Mesenchymal stem cell (in vitro differentiated cells and primary cell): Measurements from ENCODE around the gene PSME3IP1.
"Not testable (repeated sequence)": the region's sequence is repeated elsewhere in the genome, so short reads cannot be mapped to it uniquely, and the experiment has no call there.

Source experiments
- DNase-seq: peaks from one replicate; pipeline ENCODE4 v3.0.0-alpha.2; 2013
- H2AFZ ChIP-seq: one replicate; pipeline ENCODE4 v1.6.1; 2013; ENCODE audit warnings: low read depth, mild to moderate bottlenecking, control low read depth, inconsistent platforms, low read length, moderate library complexity
- H2AK5ac ChIP-seq: 2 replicates; pipeline ENCODE4 v1.6.1; 2013; ENCODE audit warnings: low read length, moderate library complexity, mild to moderate bottlenecking, inconsistent platforms; ENCODE audit not compliant: severe bottlenecking
- H2BK120ac ChIP-seq: one replicate; pipeline ENCODE4 v1.6.1; 2013; ENCODE audit warnings: low read depth, mild to moderate bottlenecking, inconsistent platforms, low read length, moderate library complexity
- H2BK12ac ChIP-seq, 2 experiments: one replicate each; pipeline ENCODE4 v1.6.1; 2013; ENCODE audit warnings: inconsistent platforms in 2 of 2, low read length in 2 of 2, mild to moderate bottlenecking in 2 of 2, moderate library complexity in 2 of 2, control low read depth in 1 of 2
- H2BK15ac ChIP-seq: one replicate; pipeline ENCODE4 v1.6.1; 2013; ENCODE audit warnings: mild to moderate bottlenecking, low read depth, inconsistent platforms; ENCODE audit not compliant: poor library complexity, severe bottlenecking
- H2BK5ac ChIP-seq: 2 replicates; pipeline ENCODE4 v1.6.1; 2013; ENCODE audit warnings: low read depth, mild to moderate bottlenecking, low read length, control low read depth, inconsistent platforms; ENCODE audit not compliant: poor library complexity, severe bottlenecking
- H3K14ac ChIP-seq, 2 experiments: one replicate each; pipeline ENCODE4 v1.6.1; 2013; ENCODE audit warnings: inconsistent platforms in 2 of 2, low read length in 2 of 2, control low read depth in 1 of 2, mild to moderate bottlenecking in 1 of 2, moderate library complexity in 1 of 2
- H3K18ac ChIP-seq, 2 experiments: one replicate each; pipeline ENCODE4 v1.6.1; 2013; ENCODE audit warnings: inconsistent platforms in 2 of 2, low read length in 2 of 2, control low read depth in 1 of 2, low read depth in 1 of 2, mild to moderate bottlenecking in 1 of 2
- H3K23ac ChIP-seq, 2 experiments: one replicate each; pipeline ENCODE4 v1.6.1; 2013; ENCODE audit warnings: inconsistent platforms in 2 of 2, low read length in 2 of 2, mild to moderate bottlenecking in 2 of 2, moderate library complexity in 2 of 2, control low read depth in 1 of 2
- H3K27ac ChIP-seq: 2 replicates; pipeline ENCODE4 v1.5.1; 2013; ENCODE audit warnings: mild to moderate bottlenecking, moderate library complexity, low read length, control low read depth, inconsistent platforms; ENCODE audit not compliant: poor library complexity, severe bottlenecking
- H3K27me3 ChIP-seq, 2 experiments: 2 replicates each; pipeline versions ENCODE4 v1.6.1 to v1.7.0; 2013; ENCODE audit warnings: low read length in 2 of 2, mild to moderate bottlenecking in 2 of 2, moderate library complexity in 2 of 2, control low read depth in 1 of 2, inconsistent platforms in 1 of 2; ENCODE audit not compliant: control insufficient read depth in 1 of 2, insufficient read depth in 1 of 2
- H3K36me3 ChIP-seq, 2 experiments: 2 replicates each; pipeline versions ENCODE4 v1.6.1 to v1.7.0; 2013; ENCODE audit warnings: low read length in 2 of 2, control low read depth in 1 of 2, inconsistent platforms in 1 of 2, low read depth in 1 of 2, mild to moderate bottlenecking in 1 of 2; ENCODE audit not compliant: insufficient read depth in 2 of 2, control insufficient read depth in 1 of 2
- H3K4ac ChIP-seq, 2 experiments: one replicate each; pipeline ENCODE4 v1.6.1; 2013; ENCODE audit warnings: inconsistent platforms in 2 of 2, low read length in 2 of 2, mild to moderate bottlenecking in 2 of 2, moderate library complexity in 2 of 2, control low read depth in 1 of 2, low read depth in 1 of 2
- H3K4me1 ChIP-seq: 2 replicates; pipeline ENCODE4 v1.6.1; 2013; ENCODE audit warnings: low read depth, low read length, control low read depth; ENCODE audit not compliant: control insufficient read depth, insufficient read depth
- H3K4me2 ChIP-seq: 2 replicates; pipeline ENCODE4 v1.6.1; 2013; ENCODE audit warnings: low read length, mild to moderate bottlenecking, inconsistent platforms; ENCODE audit not compliant: poor library complexity, severe bottlenecking
- H3K4me3 ChIP-seq, 2 experiments: 2 replicates each; pipeline versions ENCODE4 v1.5.1 to v1.7.0; 2013; ENCODE audit warnings: low read length in 2 of 2, mild to moderate bottlenecking in 2 of 2, control low read depth in 1 of 2, low read depth in 1 of 2; ENCODE audit not compliant: insufficient read depth in 1 of 2
- H3K79me1 ChIP-seq: replicated peaks from 2 replicates; pipeline ENCODE4 v1.6.1; 2013; ENCODE audit warnings: mild to moderate bottlenecking, control low read depth, low read length, inconsistent platforms; ENCODE audit not compliant: poor library complexity, severe bottlenecking
- H3K9ac ChIP-seq: 2 replicates; pipeline ENCODE4 v1.7.0; 2013; ENCODE audit warnings: mild to moderate bottlenecking, low read length, moderate library complexity
- H3K9me3 ChIP-seq: 2 replicates; pipeline ENCODE4 v1.7.0; 2013; ENCODE audit warnings: mild to moderate bottlenecking, low read length; ENCODE audit not compliant: control insufficient read depth
- H4K8ac ChIP-seq: one replicate; pipeline ENCODE4 v1.6.1; 2013; ENCODE audit warnings: inconsistent platforms, mild to moderate bottlenecking, low read length, moderate library complexity
- H4K91ac ChIP-seq: one replicate; pipeline ENCODE4 v1.6.1; 2013; ENCODE audit warnings: mild to moderate bottlenecking, low read length, inconsistent platforms
- WGBS: methylation state at CpG from one replicate; pipeline ENCODE4 v1.1.7; 2013; ENCODE audit warnings: mixed read lengths; 5-methylcytosine and 5-hydroxymethylcytosine counted together

The PSME3IP1 gene

DNA sequence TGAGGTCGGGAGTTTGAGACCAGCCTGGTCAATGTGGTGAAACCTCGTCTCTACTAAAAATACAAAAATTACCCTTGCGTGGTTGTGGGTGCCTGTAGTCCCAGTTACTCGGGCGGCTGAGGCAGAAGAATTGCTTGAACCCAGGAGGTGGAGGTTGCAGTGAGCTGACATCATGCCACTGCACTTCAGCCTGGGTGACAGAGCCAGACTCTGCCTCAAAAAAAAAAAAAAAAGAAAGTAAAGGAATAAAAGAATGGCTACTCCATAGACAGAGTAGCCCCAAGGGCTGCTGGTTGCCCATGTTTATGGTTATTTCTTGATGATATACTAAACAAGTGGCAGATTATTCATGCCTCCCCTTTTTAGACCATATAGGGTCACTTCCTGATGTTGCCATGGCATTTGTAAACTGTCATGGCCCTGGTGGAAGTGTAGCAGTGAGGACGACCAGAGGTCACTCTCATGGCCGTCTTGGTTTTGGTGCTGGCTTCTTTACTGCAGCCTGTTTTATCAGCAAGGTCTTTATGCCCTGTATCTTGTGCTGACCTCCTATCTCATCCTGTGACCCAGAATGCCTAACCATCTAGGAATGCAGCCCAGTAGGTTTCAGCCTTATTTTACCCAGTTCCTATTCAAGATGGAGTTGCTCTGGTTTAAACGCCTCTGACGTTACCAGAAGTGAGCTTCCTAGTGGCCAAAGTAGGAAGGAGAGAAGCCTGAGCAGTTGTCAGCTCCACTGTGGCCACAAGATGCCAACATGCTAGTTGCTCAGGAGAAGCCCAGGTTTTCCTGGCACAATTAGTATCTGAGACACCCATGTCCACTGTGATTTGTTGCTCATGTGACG is 76.4 kb downstream of the PSME3IP1 start:
- H3K23ac ChIP-seq, H3K9me3 ChIP-seq, H3K4me3 ChIP-seq, H3K18ac ChIP-seq, H2AFZ ChIP-seq, H2BK15ac ChIP-seq, H2BK120ac ChIP-seq, H3K14ac ChIP-seq, H2BK12ac ChIP-seq, DNase-seq, H3K27me3 ChIP-seq, H2BK5ac ChIP-seq, H3K4me2 ChIP-seq, H4K8ac ChIP-seq, H4K91ac ChIP-seq, H3K27ac ChIP-seq, H3K9ac ChIP-seq, H3K4ac ChIP-seq, H2AK5ac ChIP-seq: not testable (repeated sequence)
- WGBS, result 88% methylated on average over 8 of the region's 10 CpGs
- Histone ChIP-seq H3K36me3 (peaks cover 0 to 11% of the 10 kb centered on the region in 2 experiments), H3K79me1 (peaks cover 26% of the 10 kb centered on the region), H3K4me1 (peaks cover 22% of the 10 kb centered on the region)

DNA sequence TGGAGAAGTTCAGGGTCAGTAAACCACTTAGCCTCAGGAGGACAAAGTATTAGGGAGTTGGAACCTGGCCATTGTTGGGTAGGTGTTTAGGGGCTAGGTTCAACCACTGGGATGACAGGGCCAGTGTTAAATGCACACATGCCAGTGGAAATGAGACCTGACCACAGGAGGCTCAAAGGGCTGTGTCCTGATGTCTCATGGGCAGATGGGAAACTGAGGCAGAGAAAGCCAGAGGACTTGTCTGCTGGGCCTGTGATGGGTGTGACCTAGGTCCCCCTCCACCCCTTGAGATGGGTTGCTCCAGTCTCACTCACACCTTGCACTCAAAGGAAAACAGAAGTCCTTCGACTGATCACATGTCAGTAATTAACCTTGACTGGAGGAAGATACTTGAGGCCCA is 77.4 kb downstream of the PSME3IP1 start:
- Histone ChIP-seq H2BK12ac (no peak overlapping the region), H3K14ac (no peak overlapping the region), H3K36me3 (peaks cover 0 to 2% of the 10 kb centered on the region in 2 experiments), H3K27me3 (no peaks in the 10 kb centered on the region), H3K27ac (no peak overlapping the region), H3K4me3 (no peak overlapping the region), H2AK5ac (no peak overlapping the region), H2BK120ac (no peak overlapping the region), H3K79me1 (peaks cover 28% of the 10 kb centered on the region), H3K18ac (no peak overlapping the region), H2BK15ac (no peak overlapping the region), H4K91ac (no peak overlapping the region), H4K8ac (no peak overlapping the region), H2BK5ac (no peak overlapping the region), H3K4ac (no peak overlapping the region), H3K9me3 (no peaks in the 10 kb centered on the region), H3K9ac (no peak overlapping the region), H3K23ac (no peak overlapping the region), H3K4me2 (no peak overlapping the region), H2AFZ (no peak overlapping the region), H3K4me1 (peaks cover 22% of the 10 kb centered on the region)
- 80% methylated on average over 1 of the region's 1 CpG for WGBS
- no peak for DNase-seq

GRCh38 chr16:57107321-57107922 is 78.4 kb downstream of the PSME3IP1 start:
- Histone ChIP-seq H3K4ac (no peak overlapping the region), H4K91ac (no peak overlapping the region), H3K4me2 (no peak overlapping the region), H3K36me3 (no peaks in the 10 kb centered on the region), H3K9ac (no peak overlapping the region), H3K4me1 (peaks cover 12% of the 10 kb centered on the region), H3K23ac (no peak overlapping the region), H3K27me3 (no peaks in the 10 kb centered on the region), H3K4me3 (no peak overlapping the region), H4K8ac (no peak overlapping the region), H2AK5ac (no peak overlapping the region), H3K9me3 (no peaks in the 10 kb centered on the region), H2AFZ (no peak overlapping the region), H3K79me1 (peaks cover 28% of the 10 kb centered on the region), H3K18ac (no peak overlapping the region), H3K14ac (peak overlapping the region in 1 of 2 experiments; percentile 66), H2BK12ac (no peak overlapping the region), H2BK120ac (no peak overlapping the region), H2BK15ac (no peak overlapping the region), H3K27ac (no peak overlapping the region), H2BK5ac (no peak overlapping the region)
- no peak for DNase-seq
- WGBS, result 83% methylated on average over 9 of the region's 9 CpGs

GRCh38 chr16:57106767-57107166 is 79.1 kb downstream of the PSME3IP1 start:
- DNase-seq, result no peak
- Histone ChIP-seq H2BK15ac (no peak overlapping the region), H3K27me3 (no peaks in the 10 kb centered on the region), H3K9ac (no peak overlapping the region), H3K4me3 (no peak overlapping the region), H3K4me2 (no peak overlapping the region), H4K91ac (no peak overlapping the region), H3K36me3 (no peaks in the 10 kb centered on the region), H4K8ac (no peak overlapping the region), H2AK5ac (no peak overlapping the region), H3K23ac (no peak overlapping the region), H2BK120ac (no peak overlapping the region), H3K4ac (no peak overlapping the region), H2AFZ (no peak overlapping the region), H3K14ac (peak overlapping the region in 1 of 2 experiments; percentile 64), H3K9me3 (no peaks in the 10 kb centered on the region), H2BK5ac (no peak overlapping the region), H2BK12ac (no peak overlapping the region), H3K18ac (no peak overlapping the region), H3K79me1 (peaks cover 26% of the 10 kb centered on the region), H3K4me1 (peaks cover 8% of the 10 kb centered on the region), H3K27ac (no peak overlapping the region)
- whole genome bisulfite sequencing, result 100% methylated on average over 2 of the region's 2 CpGs
